ENCODE data around the gene PLCL1. TPM values are rescaled to one million over a fixed set of nuclear protein-coding genes. Genes with fewer than 3 reads are reported as not detected.

Gene PLCL1
- total and polyA plus RNA-seq, 8 donors = 0.93 to 28.7 (median 3.1) TPM

DNA sequence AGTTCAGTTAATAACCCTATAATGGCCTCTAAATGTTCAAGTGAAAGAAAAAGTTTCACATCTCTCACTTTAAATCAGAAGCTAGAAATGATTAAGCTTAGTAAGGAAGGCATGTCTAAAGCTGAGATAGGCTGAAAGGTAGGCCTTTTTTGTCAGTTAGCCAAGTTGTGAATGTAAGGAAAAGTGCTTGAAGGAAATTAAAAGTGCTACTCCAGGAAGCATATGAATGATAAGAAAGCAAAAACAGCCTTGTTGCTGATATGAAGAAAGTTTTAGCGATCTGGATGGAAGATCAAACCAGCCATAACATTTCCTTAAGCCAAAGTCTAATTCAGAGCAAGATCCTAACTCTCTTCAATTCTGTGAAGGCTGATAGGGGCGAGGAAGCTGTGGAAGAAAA is 10.1 kb downstream of the PLCL1 start:
- peaks cover 0 to 6% (median 0%) of the 10 kb centered on the region in 4 donors for H3K4me1 ChIP-seq
- H3K4me3 ChIP-seq = no peak overlapping the region
- peak in 1 of 2 donors; percentile 16 for DNase-seq
- H3K27ac ChIP-seq = peak overlapping the region in 2 of 5 donors; percentile 13 to 71
- peak in 1 of 3 donors; percentile 24 for TF ChIP-seq POLR2AphosphoS5 (IDR thresholded peaks at IDR 0.05)
- TF ChIP-seq EP300 (IDR thresholded peaks at IDR 0.05) = no peak
- intact Hi-C loops (cut with DNase I; ENCODE audit: low total_unique reads) = no loop called here
- H3K9me3 ChIP-seq = no peaks in the 10 kb centered on the region
- 30 to 58% (median 44%) methylated on average over 2 of the region's 2 CpGs for WGBS, 5 donors
- H3K36me3 ChIP-seq = no peaks in the 10 kb centered on the region
- no peaks in the 10 kb centered on the region for H3K27me3 ChIP-seq

DNA sequence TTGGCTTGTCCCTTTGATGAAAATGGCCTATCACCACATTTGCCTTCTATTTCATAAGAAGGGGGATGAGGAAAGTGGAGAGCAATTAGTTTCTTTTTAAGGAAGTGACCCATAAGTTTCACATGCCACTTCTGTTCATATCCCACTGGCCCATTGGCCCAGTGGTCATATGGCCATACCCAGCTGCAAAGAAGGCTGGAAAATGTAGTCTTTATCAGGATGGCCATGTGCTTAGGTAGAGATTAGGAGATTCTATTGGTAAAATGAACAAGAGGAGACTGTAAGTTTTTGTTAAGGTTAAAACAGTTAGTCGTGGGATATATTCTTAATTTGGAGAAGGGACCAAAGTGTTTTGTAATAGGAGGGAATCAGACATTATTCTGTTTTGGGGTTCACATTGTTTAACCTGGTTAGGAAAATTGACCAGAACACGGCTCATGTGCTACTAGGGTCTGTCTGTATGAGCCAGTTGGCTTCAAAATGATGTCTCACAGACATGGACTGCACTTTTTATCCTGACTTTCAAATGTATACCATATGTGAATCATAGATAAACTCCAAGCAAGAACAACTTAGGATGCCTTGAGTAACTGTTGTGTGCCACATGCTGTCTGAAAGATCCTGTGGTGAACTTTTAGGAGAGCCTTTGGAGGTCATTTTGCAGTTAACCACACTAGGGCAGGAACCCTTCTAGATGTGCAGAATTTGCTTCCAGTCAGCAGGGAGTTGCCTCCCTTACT is 17.3 kb downstream of the PLCL1 start:
- Histone ChIP-seq H3K36me3 (no peaks in the 10 kb centered on the region), H3K9me3 (no peaks in the 10 kb centered on the region), H3K27me3 (no peaks in the 10 kb centered on the region), H3K4me1 (no peaks in the 10 kb centered on the region), H3K27ac (no peak overlapping the region), H3K4me3 (no peak overlapping the region)
- 91 to 95% (median 94%) methylated on average over 2 of the region's 2 CpGs for WGBS, 5 donors
- intact Hi-C loops (cut with DNase I; ENCODE audit: low total_unique reads) = no loop called here
- TF ChIP-seq POLR2AphosphoS5 (IDR thresholded peaks at IDR 0.05) (no peak), POLR2A (IDR thresholded peaks at IDR 0.05) (no peak), EP300 (IDR thresholded peaks at IDR 0.05) (no peak)
- TF ChIP-seq, protein P1, sequence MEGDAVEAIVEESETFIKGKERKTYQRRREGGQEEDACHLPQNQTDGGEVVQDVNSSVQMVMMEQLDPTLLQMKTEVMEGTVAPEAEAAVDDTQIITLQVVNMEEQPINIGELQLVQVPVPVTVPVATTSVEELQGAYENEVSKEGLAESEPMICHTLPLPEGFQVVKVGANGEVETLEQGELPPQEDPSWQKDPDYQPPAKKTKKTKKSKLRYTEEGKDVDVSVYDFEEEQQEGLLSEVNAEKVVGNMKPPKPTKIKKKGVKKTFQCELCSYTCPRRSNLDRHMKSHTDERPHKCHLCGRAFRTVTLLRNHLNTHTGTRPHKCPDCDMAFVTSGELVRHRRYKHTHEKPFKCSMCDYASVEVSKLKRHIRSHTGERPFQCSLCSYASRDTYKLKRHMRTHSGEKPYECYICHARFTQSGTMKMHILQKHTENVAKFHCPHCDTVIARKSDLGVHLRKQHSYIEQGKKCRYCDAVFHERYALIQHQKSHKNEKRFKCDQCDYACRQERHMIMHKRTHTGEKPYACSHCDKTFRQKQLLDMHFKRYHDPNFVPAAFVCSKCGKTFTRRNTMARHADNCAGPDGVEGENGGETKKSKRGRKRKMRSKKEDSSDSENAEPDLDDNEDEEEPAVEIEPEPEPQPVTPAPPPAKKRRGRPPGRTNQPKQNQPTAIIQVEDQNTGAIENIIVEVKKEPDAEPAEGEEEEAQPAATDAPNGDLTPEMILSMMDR (IDR thresholded peaks at IDR 0.05) = no peak
- DNase-seq = no peak

DNA sequence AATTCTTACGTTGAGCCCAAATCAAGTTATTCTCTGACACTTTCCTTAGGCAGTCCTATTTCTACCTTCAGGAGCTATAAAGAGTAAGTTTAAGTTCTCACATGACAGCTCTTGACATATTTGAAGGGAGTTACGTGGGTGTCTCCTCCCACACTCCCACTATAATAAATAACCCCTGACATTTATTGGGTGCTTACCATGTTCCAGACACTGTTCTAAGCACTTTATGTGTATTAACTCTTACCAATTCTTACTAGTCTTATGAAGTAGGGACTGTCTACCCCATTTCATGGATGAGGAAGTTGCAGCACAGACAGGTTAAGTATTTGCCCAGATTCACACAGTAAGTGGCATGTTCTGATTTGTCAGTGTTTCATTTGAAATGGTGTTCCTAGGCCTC is 17.9 kb downstream of the PLCL1 start:
- TF ChIP-seq, protein P1 (IDR thresholded peaks at IDR 0.05) = no peak
- TF ChIP-seq POLR2A (IDR thresholded peaks at IDR 0.05) (no peak), EP300 (IDR thresholded peaks at IDR 0.05) (no peak), POLR2AphosphoS5 (IDR thresholded peaks at IDR 0.05) (no peak)
- no peak for DNase-seq
- WGBS, 5 donors = 79 to 97% (median 93%) methylated on average over 2 of the region's 2 CpGs
- no peaks in the 10 kb centered on the region for H3K9me3 ChIP-seq
- H3K36me3 ChIP-seq = no peaks in the 10 kb centered on the region
- no peaks in the 10 kb centered on the region for H3K27me3 ChIP-seq
- no peaks in the 10 kb centered on the region for H3K4me1 ChIP-seq
- H3K4me3 ChIP-seq = no peak overlapping the region
- no peak overlapping the region for H3K27ac ChIP-seq
- intact Hi-C loops (cut with DNase I; ENCODE audit: low total_unique reads) = no loop called here

DNA sequence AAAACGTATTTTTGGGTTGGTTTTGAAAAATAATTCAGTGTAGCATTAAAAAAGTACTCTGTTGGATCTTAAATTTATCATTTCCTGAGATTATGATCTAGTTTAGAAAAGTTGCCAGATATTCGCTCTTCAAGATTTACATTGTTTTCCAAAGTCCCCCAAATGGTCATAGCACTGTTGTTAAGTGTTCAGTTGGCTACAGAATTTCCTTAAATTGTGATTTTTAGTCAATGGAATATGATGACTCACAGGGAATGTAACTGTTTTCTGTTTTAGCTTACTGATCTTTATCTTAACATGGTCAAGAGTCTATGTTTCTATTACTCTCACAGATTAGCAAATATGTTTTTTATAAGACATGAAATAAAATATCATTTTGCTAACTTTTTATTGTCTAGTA is 23.2 kb downstream of the PLCL1 start:
- WGBS, 5 donors = 63 to 72% (median 64%) methylated on average over 2 of the region's 2 CpGs
- Histone ChIP-seq H3K27ac (no peak overlapping the region), H3K36me3 (no peaks in the 10 kb centered on the region), H3K27me3 (no peaks in the 10 kb centered on the region), H3K4me3 (no peak overlapping the region), H3K9me3 (no peaks in the 10 kb centered on the region), H3K4me1 (no peaks in the 10 kb centered on the region)
- intact Hi-C loops (cut with DNase I; ENCODE audit: low total_unique reads) = no loop called here
- no peak for DNase-seq
- TF ChIP-seq EP300 (IDR thresholded peaks at IDR 0.05) (no peak), POLR2A (IDR thresholded peaks at IDR 0.05) (no peak), POLR2AphosphoS5 (IDR thresholded peaks at IDR 0.05) (no peak)
- TF ChIP-seq, protein P1 (IDR thresholded peaks at IDR 0.05) = no peak
